Type B pancreatic cell (in vitro differentiated cells): ENCODE data around the gene PAX5. TPM values are rescaled to one million over a fixed set of nuclear protein-coding genes. Genes with fewer than 3 reads are reported as not detected.

Experiments
- DNase-seq: peaks from one replicate; pipeline ENCODE4 v3.0.0; 2021; ENCODE audit warnings: mixed read lengths; ENCODE audit not compliant: unreplicated experiment; ENCODE audit errors: extremely low spot score
- H3K27ac Mint-ChIP-seq: 2 replicates; pipeline ENCODE4 v1.8.0; 2021; ENCODE audit warnings: mild to moderate bottlenecking, mixed read lengths
- H3K27me3 Mint-ChIP-seq: 2 replicates; pipeline ENCODE4 v1.8.0; 2021; ENCODE audit warnings: mixed read lengths
- H3K36me3 Mint-ChIP-seq: 2 replicates; pipeline ENCODE4 v1.8.0; 2021; ENCODE audit warnings: mixed read lengths
- H3K4me1 Mint-ChIP-seq: one replicate; pipeline ENCODE4 v1.8.0; 2021; ENCODE audit warnings: mixed read lengths; ENCODE audit not compliant: unreplicated experiment
- H3K4me3 Mint-ChIP-seq: 2 replicates; pipeline ENCODE4 v1.8.0; 2021; ENCODE audit warnings: mild to moderate bottlenecking, mixed read lengths
- H3K9me3 Mint-ChIP-seq: 2 replicates; pipeline ENCODE4 v1.8.0; 2021; ENCODE audit warnings: mixed read lengths
- CTCF ChIP-seq: fragments of 200-600 bp; sonication (generic); conservative IDR thresholded peaks from 2 replicates; pipeline ENCODE4 v1.5.0; 2021; ENCODE audit warnings: antibody characterized with exemption, mild to moderate bottlenecking
- total RNA-seq: library from RNA; stranded (reverse); gene quantifications from 2 replicates; pipeline ENCODE4 v1.2.1, GENCODE V29; 2021; ENCODE audit warnings: low replicate concordance

The PAX5 gene
- total RNA-seq, 1 donor from 2014 or later = not detected

GRCh38 chr9:36889844-36890243 is 144.2 kb downstream of the PAX5 start:
- Mint-ChIP-seq H3K4me1 (no peaks in the 10 kb centered on the region), H3K27me3 (peaks cover 72% of the 10 kb centered on the region), H3K36me3 (no peaks in the 10 kb centered on the region), H3K4me3 (no peak overlapping the region), H3K9me3 (no peaks in the 10 kb centered on the region), H3K27ac (no peak overlapping the region)
- no peak for TF ChIP-seq CTCF
- DNase-seq = no peak

GRCh38 chr9:36888551-36888950 is 145.5 kb downstream of the PAX5 start:
- H3K27ac Mint-ChIP-seq = no peak overlapping the region
- no peaks in the 10 kb centered on the region for H3K9me3 Mint-ChIP-seq
- no peak for TF ChIP-seq CTCF
- no peaks in the 10 kb centered on the region for H3K4me1 Mint-ChIP-seq
- peaks cover 68% of the 10 kb centered on the region for H3K27me3 Mint-ChIP-seq
- no peak overlapping the region for H3K4me3 Mint-ChIP-seq
- DNase-seq = no peak
- no peaks in the 10 kb centered on the region for H3K36me3 Mint-ChIP-seq

GRCh38 chr9:36884721-36885120 is 149.3 kb downstream of the PAX5 start:
- peaks cover 48% of the 10 kb centered on the region for H3K27me3 Mint-ChIP-seq
- H3K36me3 Mint-ChIP-seq = no peaks in the 10 kb centered on the region
- H3K4me3 Mint-ChIP-seq = no peak overlapping the region
- H3K9me3 Mint-ChIP-seq = no peaks in the 10 kb centered on the region
- no peak overlapping the region for H3K27ac Mint-ChIP-seq
- no peak for DNase-seq
- H3K4me1 Mint-ChIP-seq = no peaks in the 10 kb centered on the region
- TF ChIP-seq CTCF = no peak

- no peak overlapping the region for H3K27ac Mint-ChIP-seq
- H3K4me3 Mint-ChIP-seq = no peak overlapping the region
- peaks cover 44% of the 10 kb centered on the region for H3K27me3 Mint-ChIP-seq
- H3K9me3 Mint-ChIP-seq = no peaks in the 10 kb centered on the region
- no peak for TF ChIP-seq CTCF
- H3K36me3 Mint-ChIP-seq = no peaks in the 10 kb centered on the region
- no peaks in the 10 kb centered on the region for H3K4me1 Mint-ChIP-seq
- no peak for DNase-seq
Observed at GRCh38 chr9:36882594-36882993, 151.5 kb downstream of the PAX5 start.

GRCh38 chr9:36881743-36882441 is 152.2 kb downstream of the PAX5 start:
- H3K4me3 Mint-ChIP-seq = no peak overlapping the region
- no peak for DNase-seq
- no peak for TF ChIP-seq CTCF
- no peaks in the 10 kb centered on the region for H3K4me1 Mint-ChIP-seq
- H3K36me3 Mint-ChIP-seq = no peaks in the 10 kb centered on the region
- H3K9me3 Mint-ChIP-seq = no peaks in the 10 kb centered on the region
- no peak overlapping the region for H3K27ac Mint-ChIP-seq
- H3K27me3 Mint-ChIP-seq = peaks cover 44% of the 10 kb centered on the region
